ENCODE measurements around the gene DHX16.
"Not testable (repeated sequence)": the region's sequence is repeated elsewhere in the genome, so short reads cannot be mapped to it uniquely, and the experiment has no call there.

DHX16 gene

GRCh38 chr6:30678964-30679726, 6.3 kb upstream of the DHX16 start:
- DNase-seq (ENCODE audit: low spot score) = peak; percentile 83

- DNase-seq (ENCODE audit: low spot score) = no peak
Observed at GRCh38 chr6:30676660-30677285, 4.0 kb upstream of the DHX16 start.

GRCh38 chr6:30670760-30671527, 1.9 kb downstream of the DHX16 start:
- no peak for DNase-seq (ENCODE audit: low spot score)

GRCh38 chr6:30666300-30666699, 6.5 kb downstream of the DHX16 start:
- DNase-seq (ENCODE audit: low spot score) = not testable (repeated sequence)

- DNase-seq (ENCODE audit: low spot score) = no peak
Observed at GRCh38 chr6:30664994-30665767, 7.6 kb downstream of the DHX16 start.

GRCh38 chr6:30657922-30658321, 14.9 kb downstream of the DHX16 start:
- not testable (repeated sequence) for DNase-seq (ENCODE audit: low spot score)

- no peak for DNase-seq (ENCODE audit: low spot score)
Observed at GRCh38 chr6:30657454-30657853, 15.4 kb downstream of the DHX16 start.

- DNase-seq (ENCODE audit: low spot score) = no peak
Observed at GRCh38 chr6:30656513-30656912, 16.3 kb downstream of the DHX16 start.

- no peak for DNase-seq (ENCODE audit: low spot score)
Observed at GRCh38 chr6:30655743-30656094, 17.1 kb downstream of the DHX16 start.

GRCh38 chr6:30654798-30655742, 17.7 kb downstream of the DHX16 start:
- DNase-seq (ENCODE audit: low spot score) = no peak

- DNase-seq (ENCODE audit: low spot score) = no peak
Observed at GRCh38 chr6:30651143-30651542, 21.7 kb downstream of the DHX16 start.

GRCh38 chr6:30647242-30648116, 25.3 kb downstream of the DHX16 start:
- DNase-seq (ENCODE audit: low spot score) = peak; percentile 89

GRCh38 chr6:30646450-30647241, 26.2 kb downstream of the DHX16 start, which contains the start of gene C6orf136:
TSS of gene C6orf136 (plus strand) at chr6:30647133. CDS start at chr6:30647232, 99 bp downstream.
- DNase-seq (ENCODE audit: low spot score) = peak; percentile 100

- no peak for DNase-seq (ENCODE audit: low spot score)
Observed at GRCh38 chr6:30645989-30646388, 26.8 kb downstream of the DHX16 start.

GRCh38 chr6:30644769-30645168, 28.0 kb downstream of the DHX16 start:
- DNase-seq (ENCODE audit: low spot score) = no peak

GRCh38 chr6:30643656-30644055, 29.1 kb downstream of the DHX16 start:
- no peak for DNase-seq (ENCODE audit: low spot score)

GRCh38 chr6:30641048-30641447, 31.8 kb downstream of the DHX16 start:
- no peak for DNase-seq (ENCODE audit: low spot score)

- no peak for DNase-seq (ENCODE audit: low spot score)
Observed at GRCh38 chr6:30640481-30640880, 32.3 kb downstream of the DHX16 start.

GRCh38 chr6:30635834-30636233, 37.0 kb downstream of the DHX16 start:
- no peak for DNase-seq (ENCODE audit: low spot score)
